ENCODE results near the gene MACROD2. TPM values are rescaled to one million over a fixed set of nuclear protein-coding genes. Genes with fewer than 3 reads are reported as not detected.

Gene MACROD2
- total RNA-seq, 1 donor from 2014 or later = 6.4 TPM

DNA sequence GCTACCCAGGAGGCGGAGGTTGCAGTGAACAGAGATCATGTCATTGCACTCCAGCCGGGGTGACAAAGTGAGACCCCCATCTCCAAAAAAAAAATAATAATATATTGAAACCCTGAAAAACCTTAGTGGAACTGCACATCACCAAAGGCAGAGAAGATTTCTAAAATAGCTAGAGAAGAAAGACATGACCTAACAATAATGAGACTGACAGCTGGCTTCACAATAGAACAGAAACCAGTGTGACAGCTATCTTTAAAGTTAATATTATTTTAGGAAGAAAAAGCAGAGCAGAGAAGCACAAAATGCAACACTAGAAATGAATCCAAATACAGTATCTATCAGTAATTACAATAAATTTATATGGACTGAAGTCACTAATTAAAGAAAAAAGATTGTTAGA is 409.2 kb downstream of the MACROD2 start:
- DNase-seq (ENCODE audit: low read depth, low spot score) = no peak
- no peak overlapping the region for H3K4me3 Mint-ChIP-seq

DNA sequence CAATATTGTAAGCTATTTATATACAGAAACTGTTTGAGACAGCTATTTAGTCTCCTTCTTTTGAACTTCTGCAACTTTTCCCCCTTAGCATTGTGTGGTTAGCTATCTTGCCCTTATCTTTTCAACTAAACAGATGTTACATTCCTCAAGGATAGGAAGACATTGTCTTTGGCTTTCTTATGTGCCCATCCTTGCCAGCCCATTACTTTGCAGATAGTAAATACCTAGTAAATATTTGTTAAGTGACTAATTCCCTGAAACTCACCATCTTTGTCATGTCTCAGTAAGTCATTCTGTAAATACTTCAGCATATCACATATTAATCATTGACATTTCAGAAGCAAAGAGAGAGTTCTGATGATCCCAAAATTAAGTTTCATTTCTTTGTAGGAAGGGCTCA is 411.2 kb downstream of the MACROD2 start:
- Mint-ChIP-seq H3K9me3 (no peaks in the 10 kb centered on the region), H3K27me3 (ENCODE audit: low read depth) (no peaks in the 10 kb centered on the region), H3K4me3 (no peak overlapping the region), H3K36me3 (ENCODE audit: low read depth) (no peaks in the 10 kb centered on the region), H3K4me1 (peaks cover 14% of the 10 kb centered on the region), H3K27ac (ENCODE audit: unreplicated experiment) (no peak overlapping the region)
- TF ChIP-seq, protein P1, sequence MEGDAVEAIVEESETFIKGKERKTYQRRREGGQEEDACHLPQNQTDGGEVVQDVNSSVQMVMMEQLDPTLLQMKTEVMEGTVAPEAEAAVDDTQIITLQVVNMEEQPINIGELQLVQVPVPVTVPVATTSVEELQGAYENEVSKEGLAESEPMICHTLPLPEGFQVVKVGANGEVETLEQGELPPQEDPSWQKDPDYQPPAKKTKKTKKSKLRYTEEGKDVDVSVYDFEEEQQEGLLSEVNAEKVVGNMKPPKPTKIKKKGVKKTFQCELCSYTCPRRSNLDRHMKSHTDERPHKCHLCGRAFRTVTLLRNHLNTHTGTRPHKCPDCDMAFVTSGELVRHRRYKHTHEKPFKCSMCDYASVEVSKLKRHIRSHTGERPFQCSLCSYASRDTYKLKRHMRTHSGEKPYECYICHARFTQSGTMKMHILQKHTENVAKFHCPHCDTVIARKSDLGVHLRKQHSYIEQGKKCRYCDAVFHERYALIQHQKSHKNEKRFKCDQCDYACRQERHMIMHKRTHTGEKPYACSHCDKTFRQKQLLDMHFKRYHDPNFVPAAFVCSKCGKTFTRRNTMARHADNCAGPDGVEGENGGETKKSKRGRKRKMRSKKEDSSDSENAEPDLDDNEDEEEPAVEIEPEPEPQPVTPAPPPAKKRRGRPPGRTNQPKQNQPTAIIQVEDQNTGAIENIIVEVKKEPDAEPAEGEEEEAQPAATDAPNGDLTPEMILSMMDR (conservative IDR thresholded peaks at IDR 0.05) = no peak
- DNase-seq (ENCODE audit: low read depth, low spot score) = no peak

More for the DNA sequence above, 409.2 kb downstream of the MACROD2 start:
- TF ChIP-seq, protein P1 (conservative IDR thresholded peaks at IDR 0.05) = no peak
- no peaks in the 10 kb centered on the region for H3K9me3 Mint-ChIP-seq
- peaks cover 20% of the 10 kb centered on the region for H3K4me1 Mint-ChIP-seq
- H3K27me3 Mint-ChIP-seq (ENCODE audit: low read depth) = no peaks in the 10 kb centered on the region
- H3K36me3 Mint-ChIP-seq (ENCODE audit: low read depth) = no peaks in the 10 kb centered on the region
- H3K27ac Mint-ChIP-seq (ENCODE audit: unreplicated experiment) = no peak overlapping the region

DNA sequence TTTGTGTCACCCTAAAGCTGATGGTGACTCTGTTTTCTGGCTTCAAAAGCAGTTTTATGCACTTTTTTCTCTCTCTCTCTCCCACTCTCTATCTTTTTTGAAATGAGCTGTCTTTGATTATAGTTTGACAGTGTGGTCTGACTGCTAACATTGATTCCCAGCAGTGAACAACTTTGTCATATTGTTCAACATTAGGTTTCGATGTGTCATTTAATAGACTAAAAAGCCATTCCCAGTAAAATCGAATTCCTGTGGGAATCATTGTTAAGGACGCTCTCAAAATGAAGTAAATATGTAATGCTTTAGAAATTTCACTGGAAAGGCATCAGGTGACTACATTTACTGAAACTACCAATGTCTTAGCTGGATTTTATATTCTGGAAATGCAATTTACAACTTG is 412.0 kb downstream of the MACROD2 start:
- Mint-ChIP-seq H3K27me3 (ENCODE audit: low read depth) (no peaks in the 10 kb centered on the region), H3K36me3 (ENCODE audit: low read depth) (no peaks in the 10 kb centered on the region), H3K9me3 (no peaks in the 10 kb centered on the region), H3K27ac (ENCODE audit: unreplicated experiment) (no peak overlapping the region), H3K4me1 (peaks cover 12% of the 10 kb centered on the region), H3K4me3 (no peak overlapping the region)
- DNase-seq (ENCODE audit: low read depth, low spot score) = no peak
- TF ChIP-seq, protein P1 (conservative IDR thresholded peaks at IDR 0.05) = no peak

DNA sequence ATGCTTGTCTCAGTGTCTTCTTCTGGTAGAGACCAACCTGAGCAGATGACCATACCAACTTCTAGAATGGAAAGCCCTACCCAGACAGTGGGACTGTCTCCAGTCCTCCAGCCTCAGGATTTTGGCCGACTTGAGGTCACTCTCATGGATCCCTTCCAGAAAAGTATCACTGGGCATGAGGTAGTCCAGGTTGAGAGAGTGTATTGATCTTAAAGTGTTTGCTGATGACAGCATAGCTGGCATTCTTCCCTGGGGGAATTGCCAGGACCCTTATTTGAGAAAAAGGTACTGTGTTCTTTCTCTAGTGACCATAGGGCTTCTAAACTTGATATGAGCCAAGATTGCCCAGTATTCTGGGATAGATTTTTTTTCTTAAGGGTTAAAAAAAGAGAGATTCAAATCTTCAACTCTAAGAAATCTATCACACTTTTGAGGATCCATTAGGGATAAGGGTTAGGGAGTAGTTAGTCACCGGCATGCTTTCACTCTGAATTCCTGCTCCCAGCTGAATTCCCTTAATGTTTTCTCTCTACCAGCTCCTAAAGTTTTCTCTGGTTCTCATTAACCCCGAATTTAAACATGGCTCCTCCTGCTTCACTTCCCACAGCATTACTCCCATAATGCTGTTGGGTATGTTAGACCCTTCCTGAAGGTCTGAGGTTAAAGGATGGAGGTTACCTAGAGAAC is 415.7 kb downstream of the MACROD2 start:
- Mint-ChIP-seq H3K4me1 (peaks cover 20% of the 10 kb centered on the region), H3K36me3 (ENCODE audit: low read depth) (no peaks in the 10 kb centered on the region), H3K4me3 (no peak overlapping the region), H3K9me3 (no peaks in the 10 kb centered on the region), H3K27ac (ENCODE audit: unreplicated experiment) (no peak overlapping the region), H3K27me3 (ENCODE audit: low read depth) (no peaks in the 10 kb centered on the region)
- DNase-seq (ENCODE audit: low read depth, low spot score) = no peak
- TF ChIP-seq, protein P1 (conservative IDR thresholded peaks at IDR 0.05) = no peak

DNA sequence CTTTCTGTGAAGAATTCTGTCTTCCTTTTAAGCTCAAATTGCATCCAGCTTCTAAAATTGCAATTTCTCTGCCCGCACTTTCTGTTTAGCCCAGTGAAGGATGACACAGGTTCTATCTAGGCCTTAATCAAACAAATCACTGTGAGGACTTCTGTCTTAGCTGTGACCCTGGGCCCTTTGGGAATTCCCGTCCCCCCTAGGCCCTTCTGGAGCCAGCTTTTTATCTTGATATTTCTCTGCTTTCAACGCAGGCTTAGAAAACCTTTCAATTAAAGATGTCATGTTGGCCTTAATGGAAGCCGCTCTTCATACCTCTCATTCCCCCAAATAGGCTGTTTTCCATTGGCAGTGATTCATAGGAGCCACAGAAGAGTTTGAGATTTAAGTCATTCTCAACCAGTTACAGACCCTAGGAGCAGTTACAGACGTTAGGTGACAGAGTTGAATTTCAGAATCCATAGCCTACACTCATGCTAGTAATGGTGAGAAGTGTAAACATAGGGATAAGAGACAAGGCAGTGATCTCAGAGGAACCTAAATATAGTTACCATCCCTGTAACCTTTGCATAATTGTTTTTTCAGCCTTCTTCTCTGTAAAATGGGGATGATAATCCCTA is 416.9 kb downstream of the MACROD2 start:
- Mint-ChIP-seq H3K9me3 (no peaks in the 10 kb centered on the region), H3K4me3 (no peak overlapping the region), H3K36me3 (ENCODE audit: low read depth) (no peaks in the 10 kb centered on the region), H3K4me1 (peaks cover 20% of the 10 kb centered on the region), H3K27ac (ENCODE audit: unreplicated experiment) (peak overlapping the region; percentile 25), H3K27me3 (ENCODE audit: low read depth) (no peaks in the 10 kb centered on the region)
- DNase-seq (ENCODE audit: low read depth, low spot score) = no peak
- TF ChIP-seq, protein P1 (conservative IDR thresholded peaks at IDR 0.05) = no peak

Data from neural crest cell (in vitro differentiated cells).